Measurements from ENCODE around the gene IGSF11. TPM values are rescaled to one million over a fixed set of nuclear protein-coding genes. Genes with fewer than 3 reads are reported as not detected.

Gene IGSF11
- polyA plus RNA-seq, 1 donor (not counting 4 experiments of a cell fraction or from before 2014, with no cell fraction given): 0.68 TPM

DNA sequence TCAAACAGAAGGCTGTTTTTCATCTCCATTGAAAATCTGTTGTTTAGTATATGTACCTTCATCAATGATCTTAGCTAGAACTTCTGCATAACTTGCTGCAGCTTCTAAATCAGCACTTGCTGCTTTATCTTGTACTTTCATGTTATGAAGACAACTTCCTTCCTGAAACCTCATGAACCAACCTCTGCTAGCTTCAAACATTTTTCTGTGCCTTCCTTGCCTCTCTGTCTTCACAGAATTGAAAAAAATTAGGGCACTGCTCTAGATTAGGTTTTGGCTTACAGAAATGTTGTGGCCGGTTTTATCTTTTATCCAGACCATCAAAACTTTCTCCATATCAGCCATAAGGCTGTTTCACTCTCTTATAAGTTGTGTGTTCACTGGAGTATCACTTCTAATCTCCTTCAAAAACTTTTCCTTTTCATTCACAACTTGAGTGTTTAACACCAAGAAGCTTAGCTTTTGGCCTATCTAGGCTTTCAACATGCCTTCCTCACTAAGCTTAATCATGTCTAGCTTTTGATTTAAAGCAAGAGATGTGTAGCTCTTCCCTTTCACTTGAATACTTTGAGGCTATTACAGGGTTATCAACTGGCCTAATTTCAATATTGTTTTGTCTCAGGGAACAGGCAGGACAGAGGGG is 78.6 kb downstream of the IGSF11 start:
- no peaks in the 10 kb centered on the region for H3K27me3 ChIP-seq (ENCODE audit: control insufficient read depth, extremely low read depth, insufficient read depth, low read length)
- no peak overlapping the region for H2AFZ ChIP-seq (ENCODE audit: control insufficient read depth, low read length)
- H3K4me1 ChIP-seq (ENCODE audit: control insufficient read depth, extremely low read depth, insufficient read depth, low read length): no peaks in the 10 kb centered on the region
- TF ChIP-seq, protein P1, sequence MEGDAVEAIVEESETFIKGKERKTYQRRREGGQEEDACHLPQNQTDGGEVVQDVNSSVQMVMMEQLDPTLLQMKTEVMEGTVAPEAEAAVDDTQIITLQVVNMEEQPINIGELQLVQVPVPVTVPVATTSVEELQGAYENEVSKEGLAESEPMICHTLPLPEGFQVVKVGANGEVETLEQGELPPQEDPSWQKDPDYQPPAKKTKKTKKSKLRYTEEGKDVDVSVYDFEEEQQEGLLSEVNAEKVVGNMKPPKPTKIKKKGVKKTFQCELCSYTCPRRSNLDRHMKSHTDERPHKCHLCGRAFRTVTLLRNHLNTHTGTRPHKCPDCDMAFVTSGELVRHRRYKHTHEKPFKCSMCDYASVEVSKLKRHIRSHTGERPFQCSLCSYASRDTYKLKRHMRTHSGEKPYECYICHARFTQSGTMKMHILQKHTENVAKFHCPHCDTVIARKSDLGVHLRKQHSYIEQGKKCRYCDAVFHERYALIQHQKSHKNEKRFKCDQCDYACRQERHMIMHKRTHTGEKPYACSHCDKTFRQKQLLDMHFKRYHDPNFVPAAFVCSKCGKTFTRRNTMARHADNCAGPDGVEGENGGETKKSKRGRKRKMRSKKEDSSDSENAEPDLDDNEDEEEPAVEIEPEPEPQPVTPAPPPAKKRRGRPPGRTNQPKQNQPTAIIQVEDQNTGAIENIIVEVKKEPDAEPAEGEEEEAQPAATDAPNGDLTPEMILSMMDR (optimal IDR thresholded peaks at IDR 0.05 in 1 of 3, IDR thresholded peaks at IDR 0.05 in 1 of 3, conservative IDR thresholded peaks at IDR 0.05 in 1 of 3; ENCODE audit: extremely low read depth in 1 of 3, insufficient read depth in 2 of 3, low read length in 3 of 3): no peak
- no peak for TF ChIP-seq EZH2 (IDR thresholded peaks at IDR 0.05; ENCODE audit: low read length)
- H3K9me1 ChIP-seq (ENCODE audit: control insufficient read depth, extremely low read depth, insufficient read depth, low read length): no peaks in the 10 kb centered on the region
- no peak overlapping the region for H3K9ac ChIP-seq (ENCODE audit: control insufficient read depth, extremely low read depth, insufficient read depth, low read length)
- dilution Hi-C loops (cut with MboI; ENCODE audit: extremely low pct_ligation_motif_present, low sequenced_read_pairs): no loop called here
- H3K36me3 ChIP-seq (ENCODE audit: control insufficient read depth in 2 of 2, extremely low read depth in 1 of 2, insufficient read depth in 2 of 2, low read length in 2 of 2): no peaks in the 10 kb centered on the region
- H4K20me1 ChIP-seq (ENCODE audit: control insufficient read depth, extremely low read depth, insufficient read depth, low read length): no peaks in the 10 kb centered on the region
- no peaks in the 10 kb centered on the region for H3K9me3 ChIP-seq (ENCODE audit: control insufficient read depth, low read depth, low read length)
- DNase-seq (ENCODE audit: low read depth, low spot score) (no peak), FAIRE-seq (no peak)
- no peak overlapping the region for H3K4me2 ChIP-seq (ENCODE audit: control insufficient read depth, extremely low read depth, insufficient read depth, low read depth, low read length)
- H3K27ac ChIP-seq (ENCODE audit: control insufficient read depth, insufficient read depth, low read length): no peak overlapping the region
- H3K4me3 ChIP-seq (ENCODE audit: control insufficient read depth in 2 of 3, extremely low read depth in 1 of 3, insufficient read depth in 2 of 3, low read depth in 1 of 3, low read length in 3 of 3): no peak overlapping the region
- H3K79me2 ChIP-seq (ENCODE audit: control insufficient read depth, insufficient read depth, low read length): no peaks in the 10 kb centered on the region

DNA sequence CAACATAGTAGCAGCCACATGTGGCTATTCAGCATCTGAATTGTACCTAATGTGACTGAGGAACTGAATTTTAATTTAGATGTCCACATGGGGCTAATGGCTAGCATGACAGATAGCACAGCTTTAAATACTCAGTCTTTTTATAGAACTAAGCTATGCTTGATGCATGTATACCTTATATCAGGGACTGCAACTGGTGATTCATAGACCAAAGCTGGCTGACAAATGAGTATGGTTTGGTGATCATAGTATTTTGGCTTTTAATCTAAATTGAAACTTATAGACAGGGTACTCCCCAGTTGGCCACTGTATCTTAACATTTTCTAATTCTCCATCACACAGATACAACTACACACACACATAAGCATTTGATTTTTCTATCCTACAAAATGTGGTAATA is 83.6 kb downstream of the IGSF11 start:
- dilution Hi-C loops (cut with MboI; ENCODE audit: extremely low pct_ligation_motif_present, low sequenced_read_pairs): no loop called here
- FAIRE-seq (no peak), DNase-seq (ENCODE audit: low read depth, low spot score) (no peak)
- Histone ChIP-seq H3K4me3 (ENCODE audit: control insufficient read depth in 2 of 3, extremely low read depth in 1 of 3, insufficient read depth in 2 of 3, low read depth in 1 of 3, low read length in 3 of 3) (no peak overlapping the region), H3K36me3 (ENCODE audit: control insufficient read depth in 2 of 2, extremely low read depth in 1 of 2, insufficient read depth in 2 of 2, low read length in 2 of 2) (no peaks in the 10 kb centered on the region), H3K9me3 (ENCODE audit: control insufficient read depth, low read depth, low read length) (no peaks in the 10 kb centered on the region), H3K27ac (ENCODE audit: control insufficient read depth, insufficient read depth, low read length) (no peak overlapping the region), H4K20me1 (ENCODE audit: control insufficient read depth, extremely low read depth, insufficient read depth, low read length) (no peaks in the 10 kb centered on the region), H3K4me2 (ENCODE audit: control insufficient read depth, extremely low read depth, insufficient read depth, low read depth, low read length) (no peak overlapping the region), H3K4me1 (ENCODE audit: control insufficient read depth, extremely low read depth, insufficient read depth, low read length) (no peaks in the 10 kb centered on the region), H2AFZ (ENCODE audit: control insufficient read depth, low read length) (no peak overlapping the region), H3K9me1 (ENCODE audit: control insufficient read depth, extremely low read depth, insufficient read depth, low read length) (no peaks in the 10 kb centered on the region), H3K79me2 (ENCODE audit: control insufficient read depth, insufficient read depth, low read length) (no peaks in the 10 kb centered on the region), H3K27me3 (ENCODE audit: control insufficient read depth, extremely low read depth, insufficient read depth, low read length) (no peaks in the 10 kb centered on the region), H3K9ac (ENCODE audit: control insufficient read depth, extremely low read depth, insufficient read depth, low read length) (no peak overlapping the region)
- no peak for TF ChIP-seq EZH2 (IDR thresholded peaks at IDR 0.05; ENCODE audit: low read length)
- TF ChIP-seq, protein P1 (optimal IDR thresholded peaks at IDR 0.05 in 1 of 3, IDR thresholded peaks at IDR 0.05 in 1 of 3, conservative IDR thresholded peaks at IDR 0.05 in 1 of 3; ENCODE audit: extremely low read depth in 1 of 3, insufficient read depth in 2 of 3, low read length in 3 of 3): no peak
